CD8-positive, alpha-beta memory T cell (primary cell): ENCODE data around the gene FUBP3. TPM values are rescaled to one million over a fixed set of nuclear protein-coding genes. Genes with fewer than 3 reads are reported as not detected.

Source experiments
- CTCF ChIA-PET: fragments of 350-600 bp; sonication (Branson Sonifier 250); formaldehyde crosslinking; loops from one replicate; lab custom pipeline; 2021; ENCODE audit warnings: antibody characterized with exemption; lab: Charles Lee
- POLR2A ChIA-PET: fragments of 350-600 bp; sonication (Branson Sonifier 250); formaldehyde crosslinking; loops from one replicate; lab custom pipeline; 2021; ENCODE audit warnings: antibody characterized with exemption; lab: Charles Lee
- DNase-seq, 5 donors: peaks; one replicate each; pipeline versions ENCODE4 v3.0.0 to v3.0.0-alpha.2; 2020 to 2022; ENCODE audit warnings: mixed read lengths in 1 of 5
- H3K27ac ChIP-seq: one replicate; pipeline ENCODE4 v1.7.0; 2013; ENCODE audit warnings: low read depth, mild to moderate bottlenecking, low read length, moderate library complexity
- H3K27me3 ChIP-seq: 2 replicates; pipeline ENCODE4 v1.7.0; 2013; ENCODE audit warnings: low read length, mild to moderate bottlenecking; ENCODE audit not compliant: insufficient read depth, poor library complexity, severe bottlenecking
- H3K36me3 ChIP-seq: 2 replicates; pipeline ENCODE4 v1.7.0; 2013; ENCODE audit warnings: mild to moderate bottlenecking, low read length, moderate library complexity; ENCODE audit not compliant: insufficient read depth
- H3K4me1 ChIP-seq: 2 replicates; pipeline ENCODE4 v1.7.0; 2013; ENCODE audit warnings: mild to moderate bottlenecking, low read length, moderate library complexity; ENCODE audit not compliant: insufficient read depth
- H3K4me3 ChIP-seq: 2 replicates; pipeline ENCODE4 v1.7.0; 2013; ENCODE audit warnings: mild to moderate bottlenecking, low read length
- H3K9me3 ChIP-seq: 2 replicates; pipeline ENCODE4 v1.7.0; 2013; ENCODE audit warnings: mild to moderate bottlenecking, low read length
- H3K27ac Mint-ChIP-seq, 8 donors: one replicate each; pipeline ENCODE4 v1.8.0; 2020 to 2021; ENCODE audit warnings: mixed read lengths in 8 of 8, mild to moderate bottlenecking in 6 of 8, inconsistent platforms in 3 of 8, moderate library complexity in 3 of 8
- H3K27me3 Mint-ChIP-seq, 2 donors: one replicate each; pipeline ENCODE4 v1.8.0; 2020 to 2021; ENCODE audit warnings: mixed read lengths in 2 of 2, mild to moderate bottlenecking in 1 of 2, moderate library complexity in 1 of 2
- H3K36me3 Mint-ChIP-seq, 3 donors: one replicate each; pipeline ENCODE4 v1.8.0; 2020 to 2021; ENCODE audit warnings: mixed read lengths in 3 of 3, inconsistent platforms in 1 of 3, mild to moderate bottlenecking in 1 of 3
- H3K4me1 Mint-ChIP-seq, 3 donors: one replicate each; pipeline ENCODE4 v1.8.0; 2020 to 2021; ENCODE audit warnings: mixed read lengths in 3 of 3, inconsistent platforms in 1 of 3, mild to moderate bottlenecking in 1 of 3
- H3K4me3 Mint-ChIP-seq, 7 donors: one replicate each; pipeline ENCODE4 v1.8.0; 2020 to 2021; ENCODE audit warnings: mixed read lengths in 7 of 7, mild to moderate bottlenecking in 6 of 7, moderate library complexity in 4 of 7, inconsistent platforms in 2 of 7
- H3K9me3 Mint-ChIP-seq, 5 donors: one replicate each; pipeline ENCODE4 v1.8.0; 2020 to 2022; ENCODE audit warnings: mixed read lengths in 5 of 5, mild to moderate bottlenecking in 3 of 5, moderate library complexity in 2 of 5, inconsistent platforms in 1 of 5
- polyA plus RNA-seq: library from polyadenylated mRNA; unstranded; fragments of 300-500 nt; fragmentation: Illumina TruSeq; gene quantifications from one replicate; pipeline ENCODE4 v1.2.3, GENCODE V29; 2021
- total RNA-seq, 2 experiments: library from RNA; stranded (reverse); gene quantifications; one replicate each; pipeline ENCODE4 v1.2.3, GENCODE V29; 2021

The FUBP3 gene
- total and polyA plus RNA-seq, 3 experiments from 2014 or later = 35.0 to 50.4 (median 49.9) TPM

DNA sequence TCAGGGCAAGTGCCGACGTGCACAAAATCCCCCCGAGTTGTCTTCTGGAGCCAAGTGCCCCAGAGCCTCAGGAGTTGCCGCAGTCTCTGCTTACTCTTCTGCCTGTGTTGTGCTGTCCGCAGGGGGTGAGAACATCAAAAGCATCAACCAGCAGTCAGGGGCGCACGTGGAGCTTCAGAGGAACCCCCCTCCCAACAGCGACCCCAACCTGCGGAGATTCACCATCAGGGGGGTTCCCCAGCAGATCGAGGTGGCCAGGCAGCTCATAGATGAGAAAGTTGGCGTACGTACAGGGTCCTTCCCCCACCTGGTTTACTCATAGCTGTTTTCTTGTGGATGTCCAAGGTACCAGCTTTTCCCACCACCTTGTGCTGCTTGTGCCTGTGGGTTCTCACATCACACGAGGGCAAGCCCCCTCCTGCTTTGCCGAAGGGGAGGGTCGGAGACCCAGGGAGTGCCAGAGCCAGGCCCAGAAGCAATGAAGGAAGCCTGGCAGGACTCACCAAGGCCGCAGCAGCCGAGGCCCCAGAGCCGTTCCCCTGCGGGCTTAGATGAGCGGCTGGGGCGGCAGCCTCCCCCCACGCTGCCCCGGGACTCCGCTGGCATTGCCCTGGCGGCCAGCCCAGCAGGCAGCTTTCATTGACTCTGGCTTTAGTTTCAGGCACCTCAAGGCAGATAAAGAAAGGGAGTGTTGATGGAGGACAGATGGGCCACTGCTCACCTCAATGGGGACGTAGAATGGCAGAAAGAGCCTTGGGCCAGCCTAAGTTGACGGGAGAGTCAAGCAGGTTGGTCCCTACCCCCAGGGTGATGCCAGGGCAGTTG, 51.3 kb downstream of the FUBP3 start:
- peak overlapping the region in 1 of 8 donors; percentile 79 for H3K27ac Mint-ChIP-seq
- ChIA-PET POLR2A (no interaction called here), CTCF (no interaction called here)
- H3K27me3 Mint-ChIP-seq = no peaks in the 10 kb centered on the region
- peaks cover 0 to 91% (median 24%) of the 10 kb centered on the region in 3 donors for H3K36me3 Mint-ChIP-seq
- no peak overlapping the region for H3K4me3 Mint-ChIP-seq
- H3K27me3 ChIP-seq = no peaks in the 10 kb centered on the region
- H3K9me3 Mint-ChIP-seq = peaks cover 0 to 1% (median 0%) of the 10 kb centered on the region in 5 donors
- no peaks in the 10 kb centered on the region for H3K9me3 ChIP-seq
- H3K27ac ChIP-seq = no peak overlapping the region
- no peak overlapping the region for H3K4me3 ChIP-seq
- H3K36me3 ChIP-seq = peaks cover 42% of the 10 kb centered on the region
- H3K4me1 Mint-ChIP-seq = no peaks in the 10 kb centered on the region
- no peaks in the 10 kb centered on the region for H3K4me1 ChIP-seq
- no peak for DNase-seq

DNA sequence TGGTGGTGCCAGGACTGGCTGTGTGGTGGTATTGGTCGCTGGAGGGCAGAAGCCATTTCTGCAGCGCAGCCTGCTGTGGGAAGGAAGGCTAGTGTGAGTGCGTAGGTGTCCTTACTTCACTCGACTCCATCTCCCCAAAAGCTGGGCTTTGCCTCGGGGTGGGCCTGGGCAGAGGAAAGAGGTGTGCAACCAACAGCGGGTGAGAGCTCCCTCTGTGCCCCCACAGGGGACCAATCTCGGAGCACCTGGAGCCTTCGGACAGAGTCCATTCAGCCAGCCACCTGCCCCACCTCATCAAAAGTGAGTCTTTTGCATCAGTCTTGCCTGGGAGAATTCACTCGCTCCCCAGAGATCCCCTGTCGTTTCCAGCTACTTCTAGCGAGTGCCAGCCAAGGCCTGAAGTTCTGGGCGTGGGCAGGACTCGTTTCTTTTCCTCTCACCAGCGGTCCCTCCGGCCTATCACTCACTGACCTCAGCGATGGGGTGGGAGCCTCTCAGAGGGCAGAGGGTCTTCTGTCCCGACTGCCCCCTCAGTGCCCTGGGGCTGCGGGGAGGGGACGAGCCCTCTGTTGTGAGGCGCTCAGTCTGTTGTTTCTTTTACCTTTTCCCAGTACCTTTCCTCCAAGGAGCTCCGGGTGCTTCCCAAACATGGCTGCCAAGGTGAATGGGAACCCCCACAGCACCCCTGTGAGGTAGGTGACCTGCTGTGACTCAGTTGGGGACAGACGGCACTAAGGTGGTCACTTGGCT, 52.1 kb downstream of the FUBP3 start:
- DNase-seq = no peak
- Mint-ChIP-seq H3K4me3 (no peak overlapping the region), H3K36me3 (peaks cover 0 to 91% (median 18%) of the 10 kb centered on the region in 3 donors), H3K27me3 (no peaks in the 10 kb centered on the region), H3K4me1 (no peaks in the 10 kb centered on the region), H3K27ac (peak overlapping the region in 1 of 8 donors; percentile 79), H3K9me3 (peaks cover 0 to 1% (median 0%) of the 10 kb centered on the region in 5 donors)
- ChIA-PET CTCF (no interaction called here), POLR2A (no interaction called here)
- Histone ChIP-seq H3K4me1 (no peaks in the 10 kb centered on the region), H3K27ac (no peak overlapping the region), H3K4me3 (no peak overlapping the region), H3K36me3 (peaks cover 41% of the 10 kb centered on the region), H3K27me3 (no peaks in the 10 kb centered on the region), H3K9me3 (no peaks in the 10 kb centered on the region)

DNA sequence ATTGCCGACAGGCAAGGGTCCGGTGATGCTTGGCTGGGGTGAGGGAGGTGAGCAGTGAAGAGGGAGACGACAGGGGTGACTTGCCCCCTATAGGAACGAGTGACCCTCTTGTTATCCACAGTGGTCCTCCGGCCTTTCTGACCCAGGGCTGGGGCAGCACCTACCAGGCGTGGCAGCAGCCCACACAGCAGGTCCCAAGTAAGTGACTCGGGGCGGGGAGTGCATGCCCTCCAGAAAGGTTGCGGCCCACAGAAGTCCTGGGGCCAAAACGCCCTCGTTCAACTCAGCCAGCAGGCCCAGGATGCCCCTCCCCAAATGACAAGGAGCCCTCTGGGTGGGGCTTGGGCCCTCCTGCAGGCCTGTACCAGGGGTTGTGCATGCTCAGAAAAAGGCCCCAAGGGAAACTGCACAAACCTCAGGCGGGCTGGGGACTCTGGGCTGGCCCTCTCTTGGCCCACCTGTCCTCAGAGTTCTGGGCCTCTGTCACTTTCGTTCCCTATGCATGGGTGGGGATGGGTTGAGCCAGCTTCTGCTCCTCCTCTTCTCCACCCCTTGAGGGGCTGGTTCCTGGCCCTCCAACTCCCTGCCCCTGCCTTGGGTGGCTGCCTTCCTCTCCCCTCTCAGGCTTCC, 52.8 kb downstream of the FUBP3 start:
- ChIA-PET CTCF (no interaction called here), POLR2A (no interaction called here)
- Mint-ChIP-seq H3K4me1 (no peaks in the 10 kb centered on the region), H3K36me3 (peaks cover 0 to 91% (median 15%) of the 10 kb centered on the region in 3 donors), H3K9me3 (peaks cover 0 to 1% (median 0%) of the 10 kb centered on the region in 5 donors), H3K27ac (no peak overlapping the region), H3K27me3 (no peaks in the 10 kb centered on the region), H3K4me3 (no peak overlapping the region)
- Histone ChIP-seq H3K27me3 (no peaks in the 10 kb centered on the region), H3K27ac (no peak overlapping the region), H3K36me3 (peaks cover 37% of the 10 kb centered on the region), H3K4me1 (no peaks in the 10 kb centered on the region), H3K4me3 (no peak overlapping the region), H3K9me3 (no peaks in the 10 kb centered on the region)
- no peak for DNase-seq

DNA sequence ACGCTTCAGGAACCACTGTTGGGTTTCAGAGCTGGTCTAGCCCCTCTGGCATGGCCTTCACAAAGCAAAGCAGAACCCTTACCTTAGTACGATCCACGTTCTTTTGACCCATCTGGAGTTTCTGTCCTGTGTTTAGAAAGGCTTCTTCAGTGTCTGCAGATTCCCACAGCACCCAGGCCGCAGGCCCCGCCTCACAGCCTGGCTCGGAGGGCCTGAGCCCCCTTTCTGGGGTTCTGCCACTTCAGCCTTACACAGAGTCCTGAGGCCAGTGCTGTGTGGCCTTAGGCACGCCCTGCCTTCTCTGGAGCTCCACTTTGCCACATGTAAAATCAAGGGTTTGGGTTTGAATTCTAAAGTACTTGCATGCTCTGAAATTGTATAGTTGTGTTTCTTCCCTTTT, 53.5 kb downstream of the FUBP3 start:
- Histone ChIP-seq H3K4me1 (no peaks in the 10 kb centered on the region), H3K4me3 (no peak overlapping the region), H3K27ac (no peak overlapping the region), H3K9me3 (no peaks in the 10 kb centered on the region), H3K27me3 (no peaks in the 10 kb centered on the region), H3K36me3 (peaks cover 37% of the 10 kb centered on the region)
- Mint-ChIP-seq H3K27ac (no peak overlapping the region), H3K4me1 (no peaks in the 10 kb centered on the region), H3K9me3 (peaks cover 0 to 1% (median 0%) of the 10 kb centered on the region in 5 donors), H3K27me3 (no peaks in the 10 kb centered on the region), H3K4me3 (no peak overlapping the region), H3K36me3 (peaks cover 3 to 88% (median 14%) of the 10 kb centered on the region in 3 donors)
- DNase-seq = no peak
- ChIA-PET CTCF (no interaction called here), POLR2A (no interaction called here)

DNA sequence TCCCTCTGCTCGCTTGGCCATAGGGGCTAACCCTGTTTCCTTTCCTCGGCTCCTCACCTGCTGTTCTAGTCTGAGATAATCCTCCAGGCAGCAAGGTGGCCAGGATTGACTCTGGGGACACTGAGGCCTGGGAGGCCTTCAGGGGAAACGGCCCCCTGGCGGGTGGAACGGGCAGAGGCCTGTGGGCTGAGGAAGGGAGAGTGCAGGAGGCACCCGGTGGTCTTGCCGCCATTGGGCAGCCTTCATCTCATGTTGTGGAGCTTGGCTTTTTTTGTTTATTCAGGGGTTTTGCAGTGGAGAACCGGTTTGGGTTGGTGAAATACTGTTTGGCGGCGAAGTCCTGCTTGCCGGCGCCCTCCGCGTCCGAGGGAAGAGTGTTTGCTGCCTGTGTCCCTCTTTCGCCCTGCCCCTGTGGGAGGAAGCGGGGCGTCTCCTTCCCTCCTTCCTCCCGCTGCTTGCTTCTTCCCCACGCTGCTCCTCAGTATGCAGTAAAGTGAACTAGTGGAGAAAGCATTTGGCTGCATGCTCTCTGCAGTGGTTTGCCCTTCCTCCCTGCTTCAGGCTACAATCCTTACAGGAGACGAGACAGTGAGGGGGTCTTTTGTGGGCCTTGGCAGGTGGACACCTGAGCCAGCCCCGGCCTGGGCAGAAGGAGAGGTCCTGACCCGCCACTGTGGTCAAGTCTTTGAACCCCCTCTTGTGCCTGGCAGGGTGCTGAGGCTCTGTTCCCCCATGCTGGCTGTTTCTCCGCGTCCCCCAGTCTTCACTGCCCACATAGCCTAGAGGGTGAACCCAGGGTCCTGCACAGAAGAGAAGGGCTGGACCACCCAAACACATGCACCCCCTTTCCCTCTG, 54.2 kb downstream of the FUBP3 start:
- H3K36me3 Mint-ChIP-seq = peaks cover 6 to 90% (median 17%) of the 10 kb centered on the region in 3 donors
- no peak overlapping the region for H3K4me3 ChIP-seq
- CTCF ChIA-PET = no interaction called here

DNA sequence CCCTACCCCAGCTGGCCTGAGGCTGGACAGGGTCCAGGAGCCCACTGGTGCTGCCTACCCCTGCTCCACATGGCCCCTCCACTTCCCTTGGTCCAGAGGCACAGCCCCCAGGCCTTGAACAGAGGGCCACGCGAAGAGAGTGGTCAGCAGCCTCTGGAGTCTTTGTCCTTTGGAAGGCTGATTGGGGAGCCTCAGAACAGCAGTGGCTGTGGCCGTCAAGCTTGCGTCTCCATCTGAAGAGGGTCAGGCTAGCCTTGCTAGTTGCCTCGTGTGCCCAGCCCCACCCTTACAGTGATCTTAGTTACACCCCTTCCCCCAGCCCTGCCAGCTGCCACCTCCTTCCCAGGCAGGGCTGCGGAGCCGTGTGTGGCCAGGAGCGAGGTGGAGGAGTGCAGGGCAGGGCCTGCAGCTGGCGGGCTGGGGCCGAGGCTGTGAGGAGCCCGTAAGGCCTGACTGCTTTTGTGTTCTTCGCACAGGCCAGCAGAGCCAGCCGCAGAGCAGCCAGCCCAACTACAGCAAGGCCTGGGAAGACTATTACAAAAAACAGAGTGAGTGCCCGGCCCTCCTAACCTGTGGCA, 54.9 kb downstream of the FUBP3 start:
- Histone ChIP-seq H3K36me3 (peaks cover 37% of the 10 kb centered on the region), H3K27me3 (no peaks in the 10 kb centered on the region), H3K4me1 (no peaks in the 10 kb centered on the region), H3K4me3 (no peak overlapping the region), H3K27ac (no peak overlapping the region), H3K9me3 (no peaks in the 10 kb centered on the region)
- no peak for DNase-seq
- Mint-ChIP-seq H3K4me1 (no peaks in the 10 kb centered on the region), H3K4me3 (no peak overlapping the region), H3K9me3 (peaks cover 0 to 1% (median 0%) of the 10 kb centered on the region in 5 donors), H3K27me3 (no peaks in the 10 kb centered on the region), H3K27ac (no peak overlapping the region), H3K36me3 (peaks cover 6 to 89% (median 19%) of the 10 kb centered on the region in 3 donors)
- POLR2A ChIA-PET = no interaction called here
- CTCF ChIA-PET = no interaction called here

More for the DNA sequence above, 54.2 kb downstream of the FUBP3 start:
- Mint-ChIP-seq H3K4me1 (no peaks in the 10 kb centered on the region), H3K27ac (no peak overlapping the region), H3K9me3 (peaks cover 0 to 1% (median 0%) of the 10 kb centered on the region in 5 donors), H3K27me3 (no peaks in the 10 kb centered on the region), H3K4me3 (no peak overlapping the region)
- peaks cover 37% of the 10 kb centered on the region for H3K36me3 ChIP-seq
- H3K27ac ChIP-seq = no peak overlapping the region
- POLR2A ChIA-PET = no interaction called here
- no peaks in the 10 kb centered on the region for H3K27me3 ChIP-seq
- no peaks in the 10 kb centered on the region for H3K9me3 ChIP-seq
- no peaks in the 10 kb centered on the region for H3K4me1 ChIP-seq
- DNase-seq = no peak

DNA sequence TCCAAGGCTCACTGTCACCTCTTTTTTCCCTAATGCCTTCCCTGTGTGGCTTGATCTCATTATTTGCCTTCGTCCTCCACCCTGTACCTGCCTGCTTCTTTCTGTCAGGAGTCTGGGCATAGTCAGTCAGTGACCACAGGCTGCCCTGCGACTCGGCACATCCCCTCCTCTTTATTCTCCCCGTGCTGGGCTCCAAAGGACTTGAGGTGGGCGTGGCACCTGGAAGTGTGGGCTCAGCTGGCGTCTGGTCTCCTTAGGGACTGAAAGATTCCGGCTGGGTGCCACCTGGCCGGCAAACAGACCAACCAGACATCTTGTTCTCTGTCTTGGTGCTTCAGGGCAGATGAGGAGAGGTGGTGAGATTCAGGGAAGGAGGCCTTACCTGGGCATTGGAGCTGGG, 55.4 kb downstream of the FUBP3 start:
- no peaks in the 10 kb centered on the region for H3K4me1 Mint-ChIP-seq
- CTCF ChIA-PET = no interaction called here
- no peak overlapping the region for H3K27ac ChIP-seq
- POLR2A ChIA-PET = no interaction called here
- H3K27ac Mint-ChIP-seq = peak overlapping the region in 1 of 8 donors; percentile 72
- DNase-seq = no peak
- no peak overlapping the region for H3K4me3 Mint-ChIP-seq
- H3K4me1 ChIP-seq = no peaks in the 10 kb centered on the region
- H3K27me3 ChIP-seq = no peaks in the 10 kb centered on the region
- no peaks in the 10 kb centered on the region for H3K9me3 ChIP-seq
- no peak overlapping the region for H3K4me3 ChIP-seq
- peaks cover 0 to 1% (median 0%) of the 10 kb centered on the region in 5 donors for H3K9me3 Mint-ChIP-seq
- H3K36me3 ChIP-seq = peaks cover 32% of the 10 kb centered on the region
- H3K36me3 Mint-ChIP-seq = peaks cover 6 to 86% (median 19%) of the 10 kb centered on the region in 3 donors
- H3K27me3 Mint-ChIP-seq = no peaks in the 10 kb centered on the region
